Measurements from ENCODE around the gene SPATA6.
"Not testable (repeated sequence)": the region's sequence is repeated elsewhere in the genome, so short reads cannot be mapped to it uniquely, and the experiment has no call there.

Gene SPATA6

DNA sequence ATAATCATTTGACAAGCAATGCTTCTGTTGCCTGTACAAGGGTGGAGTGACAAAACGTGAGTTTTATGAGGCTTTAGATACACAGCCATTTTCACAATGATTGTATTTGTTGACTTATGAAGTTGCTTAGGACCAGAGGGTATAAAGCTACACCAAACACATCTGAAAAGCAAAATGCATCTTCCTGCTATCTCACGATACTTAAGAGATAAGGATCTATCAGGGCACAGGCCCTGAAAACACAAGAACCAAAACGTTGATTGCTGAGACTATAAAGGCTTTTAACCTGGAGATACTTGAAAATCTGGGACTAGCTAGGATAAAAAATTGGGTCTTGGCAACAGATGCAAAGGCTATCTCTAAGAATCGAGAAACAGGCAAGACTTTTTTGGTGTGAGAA is 133.7 kb downstream of the SPATA6 start:
- DNase-seq: no peak

- no peak for DNase-seq
Measured at GRCh38 chr1:48333316-48333715, 138.7 kb downstream of the SPATA6 start.

DNA sequence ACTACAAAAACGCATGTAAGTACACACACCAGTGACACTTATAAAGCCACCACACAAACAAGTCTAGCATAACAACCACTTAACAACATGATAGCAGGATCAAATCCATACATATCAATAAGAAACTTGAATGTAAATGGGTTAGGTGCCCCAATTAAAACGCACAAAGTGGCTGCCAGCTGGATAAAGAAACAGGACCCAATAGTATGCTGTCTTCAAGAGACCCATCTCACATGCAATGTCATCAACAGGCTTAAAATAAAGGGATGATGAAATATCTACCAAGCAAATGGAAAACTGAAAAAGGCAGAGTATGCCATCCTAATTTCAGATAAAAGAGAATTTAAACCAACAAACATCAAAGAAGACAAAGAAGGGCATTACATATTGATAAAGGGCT is 139.9 kb downstream of the SPATA6 start:
- no peak for DNase-seq

GRCh38 chr1:48329905-48330304 is 142.1 kb downstream of the SPATA6 start:
- no peak for DNase-seq

DNA sequence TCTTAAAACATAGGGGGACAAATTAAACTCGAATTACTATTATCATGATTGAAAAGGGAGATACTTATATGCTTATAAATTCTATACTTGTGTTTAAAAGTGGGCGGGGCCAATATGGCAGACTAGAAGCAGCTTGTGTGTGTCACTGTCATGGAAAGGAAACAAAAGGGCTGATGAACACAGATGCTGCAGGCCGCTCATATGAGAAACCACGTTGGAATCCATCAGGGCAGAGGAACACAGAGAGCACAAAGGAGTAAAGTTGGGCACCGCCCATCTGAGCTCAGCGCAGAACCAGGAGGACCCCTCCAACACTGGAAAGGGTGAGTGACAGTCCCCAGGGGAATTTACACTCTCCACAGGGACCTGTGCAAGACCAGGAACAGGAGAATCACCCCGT is 142.5 kb downstream of the SPATA6 start:
- no peak for DNase-seq

DNA sequence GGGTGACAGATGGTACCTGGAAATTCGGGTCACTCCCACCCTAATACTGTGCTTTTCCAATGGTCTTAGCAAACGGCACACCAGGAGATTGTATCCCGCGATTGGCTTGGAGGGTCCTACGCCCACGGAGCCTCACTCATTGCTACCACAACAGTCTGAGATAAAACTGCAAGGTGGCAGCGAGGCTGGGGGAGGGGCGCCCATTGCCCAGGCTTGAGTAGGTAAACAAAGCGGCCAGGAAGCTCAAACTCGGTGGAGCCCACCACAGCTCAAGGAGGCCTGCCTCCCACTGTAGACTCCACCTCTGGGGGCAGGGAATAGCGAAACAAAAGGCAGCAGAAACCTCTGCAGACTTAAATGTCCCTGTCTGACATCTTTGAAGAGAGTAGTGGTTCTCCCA is 160.2 kb downstream of the SPATA6 start:
- not testable (repeated sequence) for DNase-seq

DNA sequence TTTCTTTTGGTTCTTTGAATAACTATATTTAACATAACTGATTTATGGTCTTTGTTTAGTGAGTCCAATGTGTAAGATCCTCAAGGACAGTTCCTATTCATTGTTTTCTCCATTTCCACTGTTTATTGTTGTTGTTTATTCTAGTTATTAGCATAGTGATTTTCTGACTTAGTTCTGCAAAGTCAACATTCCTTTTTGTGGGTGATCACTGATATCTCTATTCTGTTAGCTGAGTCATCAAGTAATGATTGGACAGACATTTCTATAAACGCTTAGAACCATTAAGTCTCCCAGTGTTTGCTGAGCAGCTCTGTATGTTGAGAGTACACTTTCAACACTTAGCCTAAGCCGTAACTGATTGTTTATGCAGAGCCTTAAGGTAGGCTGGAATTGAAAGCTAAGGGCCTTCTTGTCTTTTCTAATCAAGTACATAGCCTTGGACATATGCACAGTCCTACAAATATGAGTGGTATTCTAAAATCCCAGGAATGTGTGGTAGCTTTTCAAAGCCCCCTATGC is 162.4 kb downstream of the SPATA6 start:
- no peak for DNase-seq

GRCh38 chr1:48302652-48303051 is 169.4 kb downstream of the SPATA6 start:
- no peak for DNase-seq

GRCh38 chr1:48294656-48295055 is 177.3 kb downstream of the SPATA6 start:
- no peak for DNase-seq

DNA sequence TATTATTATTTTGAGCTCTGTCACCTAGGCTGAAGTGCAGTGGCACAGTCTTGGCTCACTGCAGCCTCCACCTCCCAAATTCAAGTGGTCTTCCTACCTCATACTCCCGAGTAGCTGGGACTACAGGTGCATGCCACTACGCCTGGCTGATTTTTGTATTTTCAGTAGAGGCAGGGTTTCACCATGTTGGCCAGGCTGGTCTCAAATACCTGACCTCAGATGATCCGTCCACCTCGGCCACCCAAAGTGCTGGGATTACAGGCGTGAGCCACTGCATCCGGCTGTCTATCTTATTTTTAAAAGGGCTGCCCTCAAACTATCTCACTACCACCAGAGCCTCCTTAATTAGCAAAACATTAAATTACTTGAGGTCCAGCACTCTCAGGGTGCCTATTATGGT is 177.9 kb downstream of the SPATA6 start:
- not testable (repeated sequence) for DNase-seq

DNA sequence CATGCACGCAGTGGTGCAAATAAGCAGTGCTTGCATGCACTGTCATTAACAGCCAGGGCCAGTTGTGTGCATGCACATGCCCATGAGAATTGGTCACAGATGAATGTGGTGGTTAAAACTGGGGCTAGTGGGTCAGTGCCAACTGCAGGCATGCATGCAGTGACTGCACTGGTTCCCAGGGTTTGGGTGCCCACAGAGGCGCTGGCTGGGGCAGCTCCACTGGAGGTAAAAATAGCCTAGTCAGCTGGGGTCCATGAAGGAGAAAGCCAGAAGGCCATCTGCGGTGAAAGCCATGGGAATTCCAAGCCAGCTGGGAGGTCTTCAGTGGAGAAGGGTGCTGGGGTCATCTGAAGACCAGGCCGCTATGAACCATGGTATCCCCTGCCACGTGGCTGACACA is 179.3 kb downstream of the SPATA6 start:
- DNase-seq: no peak

- no peak for DNase-seq
Measured at GRCh38 chr1:48291421-48291820, 180.6 kb downstream of the SPATA6 start.

DNA sequence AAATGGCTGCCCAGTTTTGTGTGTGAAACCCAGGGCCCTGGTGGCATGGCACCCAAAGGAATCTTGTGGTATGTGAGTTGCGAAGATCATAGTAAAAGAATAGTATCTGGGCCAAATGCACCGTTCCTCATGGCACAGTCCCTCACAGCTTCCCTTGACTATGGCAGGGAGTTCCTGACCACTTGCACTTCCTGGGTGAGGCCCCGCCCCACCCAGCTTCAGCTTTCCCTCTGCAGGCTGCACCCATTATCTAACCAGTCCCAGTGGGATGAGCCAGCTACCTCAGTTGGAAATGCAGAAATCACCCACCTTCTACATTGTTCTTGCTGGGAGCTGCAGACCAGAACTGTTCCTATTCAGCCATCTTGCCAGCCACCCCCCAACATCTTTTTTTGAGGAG is 186.5 kb downstream of the SPATA6 start:
- no peak for DNase-seq

DNA sequence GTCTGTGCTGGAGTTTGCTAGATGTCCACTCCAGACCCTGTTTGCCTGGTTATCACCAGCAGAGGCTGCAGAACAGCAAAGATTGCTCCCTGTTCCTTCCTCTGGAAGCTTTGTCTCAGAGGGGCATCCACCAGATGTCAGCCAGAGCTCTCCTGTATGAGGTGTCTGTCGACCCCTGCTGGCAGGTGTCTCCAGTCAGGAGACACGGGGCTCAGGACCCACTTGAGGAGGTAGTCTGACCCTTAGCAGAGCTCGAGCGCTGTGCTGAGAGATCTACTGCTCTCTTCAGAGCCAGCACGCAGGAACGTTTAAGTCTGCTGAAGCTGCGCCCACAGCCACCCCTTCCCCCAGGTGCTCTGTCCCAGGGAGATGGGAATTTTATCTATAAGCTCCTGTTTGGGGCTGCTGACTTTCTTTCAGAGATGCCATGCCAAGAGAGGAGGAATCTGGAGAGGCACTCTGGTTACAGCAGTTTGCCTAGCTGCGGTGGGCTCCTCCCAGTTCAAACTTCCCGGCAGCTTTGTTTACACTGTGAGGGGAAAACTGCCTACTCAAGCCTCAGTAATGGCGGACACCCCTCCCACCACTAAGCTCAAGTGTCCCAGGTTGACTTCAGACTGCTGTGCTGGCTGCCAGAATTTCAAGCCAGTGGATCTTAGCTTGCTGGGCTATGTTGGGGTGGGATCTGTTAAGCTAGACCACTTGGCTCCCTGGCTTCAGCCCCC is 187.1 kb downstream of the SPATA6 start:
- not testable (repeated sequence) for DNase-seq

- DNase-seq: not testable (repeated sequence)
Measured at GRCh38 chr1:48282329-48282728, 189.7 kb downstream of the SPATA6 start.

GRCh38 chr1:48277437-48277836 is 194.6 kb downstream of the SPATA6 start:
- not testable (repeated sequence) for DNase-seq

- DNase-seq: no peak
Measured at GRCh38 chr1:48266576-48266975, 205.4 kb downstream of the SPATA6 start.

GRCh38 chr1:48263041-48263440 is 209.0 kb downstream of the SPATA6 start:
- DNase-seq: no peak

- DNase-seq: no peak
Measured at GRCh38 chr1:48261881-48262400, 210.1 kb downstream of the SPATA6 start.

DNA sequence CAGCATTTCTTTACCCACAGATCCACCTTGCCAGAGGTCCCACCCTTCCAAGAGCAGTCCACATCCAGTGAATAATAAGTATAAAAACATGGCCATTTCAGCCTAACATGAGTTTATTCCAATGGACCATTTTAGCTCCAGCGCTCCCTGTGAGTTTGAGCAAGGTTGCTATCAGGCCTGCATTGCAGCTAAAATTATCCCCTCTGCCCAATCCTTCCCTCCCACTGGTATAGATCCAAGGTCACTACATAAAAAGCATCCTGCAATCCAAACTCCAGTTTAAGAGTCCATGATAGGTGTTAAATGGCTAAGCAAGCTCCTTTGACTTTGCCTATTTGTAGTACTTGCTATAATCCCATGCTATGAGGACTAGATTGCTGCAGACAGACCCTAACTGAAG is 213.9 kb downstream of the SPATA6 start:
- DNase-seq: no peak

DNA sequence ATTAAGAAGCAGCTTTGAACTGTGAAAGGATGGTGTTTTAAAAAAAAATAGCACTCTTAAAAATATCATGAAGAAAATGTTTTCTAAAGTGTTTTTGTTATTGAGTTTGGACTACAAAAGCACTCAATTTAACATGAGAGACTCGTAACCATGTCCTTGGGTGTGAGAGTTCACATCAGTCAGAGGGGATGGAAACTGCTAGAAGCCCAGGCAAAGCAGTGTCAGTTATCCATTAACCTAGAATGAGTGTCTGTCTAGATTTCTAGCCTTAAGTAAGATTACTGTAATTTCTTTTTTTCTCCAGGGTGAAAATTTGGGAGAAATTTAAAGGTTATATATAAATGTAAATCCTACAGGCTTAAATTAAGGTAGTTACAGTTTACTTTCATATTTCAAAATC is 217.8 kb downstream of the SPATA6 start:
- no peak for DNase-seq

DNA sequence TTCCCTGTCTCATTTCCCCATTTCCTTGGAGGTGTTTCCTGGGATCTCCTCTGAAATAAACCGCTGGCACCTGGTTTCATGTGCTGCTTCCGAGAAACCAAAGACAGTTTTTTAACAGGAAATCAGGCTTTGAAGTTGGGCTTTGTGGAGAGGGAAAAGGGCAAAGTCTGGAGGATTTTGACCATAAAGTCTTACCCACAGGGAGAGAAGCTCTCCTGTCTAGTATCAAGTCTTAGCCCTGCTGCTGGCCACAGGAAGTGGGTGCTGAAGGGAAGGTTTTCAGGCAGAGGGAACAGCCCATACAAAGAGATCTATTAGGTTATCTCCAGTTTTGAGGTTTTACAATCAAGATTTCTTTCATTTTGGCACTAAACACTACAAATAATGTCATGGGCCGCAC is 220.2 kb downstream of the SPATA6 start:
- DNase-seq: no peak

GRCh38 chr1:48251323-48251722 is 220.7 kb downstream of the SPATA6 start:
- DNase-seq: no peak

GRCh38 chr1:48250572-48250971 is 221.4 kb downstream of the SPATA6 start:
- DNase-seq: no peak

DNA sequence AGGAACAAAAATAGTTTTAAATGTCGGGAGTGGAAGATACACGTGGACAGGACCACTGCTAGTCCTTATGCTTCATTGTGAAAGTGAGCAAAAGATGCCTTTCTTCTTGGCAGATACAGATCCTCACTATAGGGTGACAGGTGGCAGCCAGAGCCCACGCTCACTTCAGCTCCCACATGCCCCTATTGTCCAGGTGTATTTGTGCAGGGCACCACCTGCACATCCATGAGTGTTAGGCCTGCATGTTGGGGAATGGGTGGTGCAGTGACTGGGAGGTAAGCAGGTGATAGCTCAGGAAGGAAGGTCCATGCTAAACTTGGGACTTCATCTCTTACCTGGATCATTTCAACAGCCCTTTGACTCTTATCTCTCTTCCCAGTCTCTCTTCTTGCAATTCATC is 222.1 kb downstream of the SPATA6 start:
- no peak for DNase-seq

Data from fibroblast of skin of right quadriceps (primary cell).